NCI-H774 (cell line): Measurements from ENCODE around the gene TIPARP.
"Not testable (repeated sequence)": the region's sequence is repeated elsewhere in the genome, so short reads cannot be mapped to it uniquely, and the experiment has no call there.

Experiments
- DNase-seq: peaks from one replicate; lab custom pipeline; 2025; lab: John Stamatoyannopoulos, UW

The TIPARP gene

GRCh38 chr3:156648086-156648485 lies 26.3 kb upstream of the TIPARP start:
- no peak for DNase-seq

GRCh38 chr3:156649681-156650080 lies 24.7 kb upstream of the TIPARP start:
- DNase-seq = no peak

- not testable (repeated sequence) for DNase-seq
These were observed 21.7 kb upstream of the TIPARP start for GRCh38 chr3:156652661-156653060.

GRCh38 chr3:156654834-156655233 lies 19.6 kb upstream of the TIPARP start:
- DNase-seq = no peak

GRCh38 chr3:156655819-156656550 lies 18.4 kb upstream of the TIPARP start:
- DNase-seq = no peak

- no peak for DNase-seq
These were observed 16.9 kb upstream of the TIPARP start for GRCh38 chr3:156657440-156657839.

GRCh38 chr3:156657862-156658731 lies 16.3 kb upstream of the TIPARP start:
- DNase-seq = no peak

- no peak for DNase-seq
These were observed 15.7 kb upstream of the TIPARP start for GRCh38 chr3:156658732-156659090.

GRCh38 chr3:156659260-156659659 lies 15.1 kb upstream of the TIPARP start:
- DNase-seq = peak; percentile 18

- DNase-seq = no peak
These were observed 13.2 kb upstream of the TIPARP start for GRCh38 chr3:156661155-156661554.

- no peak for DNase-seq
These were observed 10.2 kb upstream of the TIPARP start for GRCh38 chr3:156664011-156664830.

GRCh38 chr3:156664831-156665178 lies 9.6 kb upstream of the TIPARP start:
- no peak for DNase-seq

- no peak for DNase-seq
These were observed 9.1 kb upstream of the TIPARP start for GRCh38 chr3:156665291-156665690.

- no peak for DNase-seq
These were observed 8.3 kb upstream of the TIPARP start for GRCh38 chr3:156666073-156666472.

GRCh38 chr3:156668073-156668763 lies 6.2 kb upstream of the TIPARP start:
- DNase-seq = no peak

- no peak for DNase-seq
These were observed 4.3 kb upstream of the TIPARP start for GRCh38 chr3:156670077-156670476.

GRCh38 chr3:156670652-156671051 lies 3.7 kb upstream of the TIPARP start:
- no peak for DNase-seq

GRCh38 chr3:156673732-156674045 lies 701 bp upstream of the TIPARP start:
- no peak for DNase-seq

- DNase-seq = peak; percentile 62
These were observed 780 bp downstream of the TIPARP start for GRCh38 chr3:156674911-156675829.

GRCh38 chr3:156675830-156676767 lies 1.7 kb downstream of the TIPARP start:
- DNase-seq = peak; percentile 51
